ENCODE results near the gene YY1. TPM values are rescaled to one million over a fixed set of nuclear protein-coding genes. Genes with fewer than 3 reads are reported as not detected.

YY1 gene
- total and polyA plus RNA-seq, 9 of the 15 experiments (the other 6 are each of a cell fraction or from before 2014, with no cell fraction given), result 20.8 to 74.2 (median 46.7) TPM

DNA sequence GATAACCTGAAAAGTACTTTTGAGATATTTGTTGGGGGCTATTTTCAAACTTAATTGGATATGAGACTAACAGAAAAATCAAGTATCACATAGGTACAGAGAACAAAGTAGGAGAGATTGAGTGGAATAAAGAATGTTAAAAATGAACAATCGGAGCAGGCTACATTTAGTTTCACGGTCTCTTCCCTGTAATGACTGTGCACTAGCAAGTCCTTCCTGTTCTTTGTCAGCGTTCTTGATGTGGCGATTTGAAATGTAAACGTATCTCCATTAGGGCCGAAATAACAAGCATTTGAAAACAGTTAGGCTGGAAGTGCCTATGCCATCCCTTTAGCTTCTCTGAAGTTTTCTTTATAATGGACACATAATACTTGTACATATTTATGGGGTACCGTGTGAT is 36.3 kb downstream of the YY1 start:
- WGBS (ENCODE audit: insufficient coverage, low coverage, missing lambda C conversion rate), result 84% methylated on average over 7 of the region's 7 CpGs
- Histone ChIP-seq H3K9ac (ENCODE audit: insufficient read depth in 1 of 2, low read depth in 2 of 2, low read length in 2 of 2) (no peak overlapping the region), H3K4me2 (ENCODE audit: insufficient read depth, low read length) (no peak overlapping the region), H4K20me1 (replicated peaks; ENCODE audit: control insufficient read depth, insufficient read depth, low read length) (0 out of 2 replicates have a peak, but pooled peaks cover 6% of the 10 kb centered on the region), H3K4me3 (no peak overlapping the region), H3K27me3 (ENCODE audit: control insufficient read depth in 2 of 2, insufficient read depth in 2 of 2, low read length in 2 of 2) (no peaks in the 10 kb centered on the region), H2AFZ (ENCODE audit: low read depth, low read length) (no peak overlapping the region), H3K36me3 (ENCODE audit: control insufficient read depth, insufficient read depth, low read length) (peaks cover 72% of the 10 kb centered on the region; the same call in 2 of the 3 replicates), H3K9me1 (ENCODE audit: control insufficient read depth, insufficient read depth, low read length) (no peaks in the 10 kb centered on the region), H3K27ac (ENCODE audit: extremely low read depth, low read depth, low read length) (no peak overlapping the region), H3K9me3 (replicated peaks; ENCODE audit: control insufficient read depth, insufficient read depth, low read depth, low read length) (no peaks in the 10 kb centered on the region), H3K4me1 (replicated peaks in 1 of 2; ENCODE audit: control insufficient read depth in 2 of 2, insufficient read depth in 2 of 2, low read length in 2 of 2) (peaks cover 0 to 7% of the 10 kb centered on the region in 2 experiments; a peak in 2 of 5 replicates), H3K79me2 (ENCODE audit: control insufficient read depth, insufficient read depth, low read length) (peaks cover 90% of the 10 kb centered on the region)
- POLR2A ChIA-PET, result interaction anchor here (0.6 kb wide), 1 partner anchor 11 kb away, joined by 3 read pairs; no protein-coding TSS in a partner anchor
- in situ Hi-C loops (cut with MboI), result no loop called here
- intact Hi-C loops (cut with micrococcal nuclease), result no loop called here
- BruUV-seq (replicated peaks), result no TSS peak
- TF ChIP-seq ZNF134 (CRISPR knock-in tag; conservative IDR thresholded peaks at IDR 0.05), result no peak
- TF ChIP-seq HOXB6 (CRISPR knock-in tag; IDR thresholded peaks at IDR 0.05; ENCODE audit: borderline replicate concordance), result no peak
- no peak for TF ChIP-seq PTBP1 (IDR thresholded peaks at IDR 0.05; ENCODE audit: low read depth, low read length)
- TF ChIP-seq ZNF444 (CRISPR knock-in tag; IDR thresholded peaks at IDR 0.05), result no peak
- TF ChIP-seq, protein P1, sequence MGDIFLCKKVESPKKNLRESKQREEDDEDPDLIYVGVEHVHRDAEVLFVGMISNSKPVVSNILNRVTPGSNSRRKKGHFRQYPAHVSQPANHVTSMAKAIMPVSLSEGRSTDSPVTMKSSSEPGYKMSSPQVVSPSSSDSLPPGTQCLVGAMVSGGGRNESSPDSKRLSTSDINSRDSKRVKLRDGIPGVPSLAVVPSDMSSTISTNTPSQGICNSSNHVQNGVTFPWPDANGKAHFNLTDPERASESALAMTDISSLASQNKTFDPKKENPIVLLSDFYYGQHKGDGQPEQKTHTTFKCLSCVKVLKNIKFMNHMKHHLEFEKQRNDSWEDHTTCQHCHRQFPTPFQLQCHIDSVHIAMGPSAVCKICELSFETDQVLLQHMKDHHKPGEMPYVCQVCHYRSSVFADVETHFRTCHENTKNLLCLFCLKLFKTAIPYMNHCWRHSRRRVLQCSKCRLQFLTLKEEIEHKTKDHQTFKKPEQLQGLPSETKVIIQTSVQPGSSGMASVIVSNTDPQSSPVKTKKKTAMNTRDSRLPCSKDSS (IDR thresholded peaks at IDR 0.05; ENCODE audit: low read depth, partially characterized antibody), result no peak
- no peak for TF ChIP-seq NCOA2 (IDR thresholded peaks at IDR 0.05; ENCODE audit: partially characterized antibody in 2 of 2)
- TF ChIP-seq, protein P2, sequence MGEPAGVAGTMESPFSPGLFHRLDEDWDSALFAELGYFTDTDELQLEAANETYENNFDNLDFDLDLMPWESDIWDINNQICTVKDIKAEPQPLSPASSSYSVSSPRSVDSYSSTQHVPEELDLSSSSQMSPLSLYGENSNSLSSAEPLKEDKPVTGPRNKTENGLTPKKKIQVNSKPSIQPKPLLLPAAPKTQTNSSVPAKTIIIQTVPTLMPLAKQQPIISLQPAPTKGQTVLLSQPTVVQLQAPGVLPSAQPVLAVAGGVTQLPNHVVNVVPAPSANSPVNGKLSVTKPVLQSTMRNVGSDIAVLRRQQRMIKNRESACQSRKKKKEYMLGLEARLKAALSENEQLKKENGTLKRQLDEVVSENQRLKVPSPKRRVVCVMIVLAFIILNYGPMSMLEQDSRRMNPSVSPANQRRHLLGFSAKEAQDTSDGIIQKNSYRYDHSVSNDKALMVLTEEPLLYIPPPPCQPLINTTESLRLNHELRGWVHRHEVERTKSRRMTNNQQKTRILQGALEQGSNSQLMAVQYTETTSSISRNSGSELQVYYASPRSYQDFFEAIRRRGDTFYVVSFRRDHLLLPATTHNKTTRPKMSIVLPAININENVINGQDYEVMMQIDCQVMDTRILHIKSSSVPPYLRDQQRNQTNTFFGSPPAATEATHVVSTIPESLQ (CRISPR knock-in tag; IDR thresholded peaks at IDR 0.05), result no peak
- TF ChIP-seq GTF2E2 (tag; IDR thresholded peaks at IDR 0.05), result no peak
- TF ChIP-seq NR3C1 (CRISPR knock-in tag; IDR thresholded peaks at IDR 0.05), result no peak
- TF ChIP-seq NCOR1 (IDR thresholded peaks at IDR 0.05), result no peak
- TF ChIP-seq, protein P3, sequence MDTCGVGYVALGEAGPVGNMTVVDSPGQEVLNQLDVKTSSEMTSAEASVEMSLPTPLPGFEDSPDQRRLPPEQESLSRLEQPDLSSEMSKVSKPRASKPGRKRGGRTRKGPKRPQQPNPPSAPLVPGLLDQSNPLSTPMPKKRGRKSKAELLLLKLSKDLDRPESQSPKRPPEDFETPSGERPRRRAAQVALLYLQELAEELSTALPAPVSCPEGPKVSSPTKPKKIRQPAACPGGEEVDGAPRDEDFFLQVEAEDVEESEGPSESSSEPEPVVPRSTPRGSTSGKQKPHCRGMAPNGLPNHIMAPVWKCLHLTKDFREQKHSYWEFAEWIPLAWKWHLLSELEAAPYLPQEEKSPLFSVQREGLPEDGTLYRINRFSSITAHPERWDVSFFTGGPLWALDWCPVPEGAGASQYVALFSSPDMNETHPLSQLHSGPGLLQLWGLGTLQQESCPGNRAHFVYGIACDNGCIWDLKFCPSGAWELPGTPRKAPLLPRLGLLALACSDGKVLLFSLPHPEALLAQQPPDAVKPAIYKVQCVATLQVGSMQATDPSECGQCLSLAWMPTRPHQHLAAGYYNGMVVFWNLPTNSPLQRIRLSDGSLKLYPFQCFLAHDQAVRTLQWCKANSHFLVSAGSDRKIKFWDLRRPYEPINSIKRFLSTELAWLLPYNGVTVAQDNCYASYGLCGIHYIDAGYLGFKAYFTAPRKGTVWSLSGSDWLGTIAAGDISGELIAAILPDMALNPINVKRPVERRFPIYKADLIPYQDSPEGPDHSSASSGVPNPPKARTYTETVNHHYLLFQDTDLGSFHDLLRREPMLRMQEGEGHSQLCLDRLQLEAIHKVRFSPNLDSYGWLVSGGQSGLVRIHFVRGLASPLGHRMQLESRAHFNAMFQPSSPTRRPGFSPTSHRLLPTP (IDR thresholded peaks at IDR 0.05; ENCODE audit: borderline replicate concordance, extremely low read depth, insufficient read length), result no peak
- DNase-seq (ENCODE audit: extremely low read depth in 1 of 4, low spot score in 3 of 4) (no peak), ATAC-seq (no peak), FAIRE-seq (no peak)
- CTCF ChIA-PET (ENCODE audit: low intra/inter-chr PET ratio), result no interaction called here
